WTC11 (cell line): ENCODE data around the gene NPAS2. TPM values are rescaled to one million over a fixed set of nuclear protein-coding genes. Genes with fewer than 3 reads are reported as not detected.

Experiments used
- ATAC-seq: fragments of 200-7000 bp; cut with Tn5 transposase; 2 replicates; pipeline ENCODE4 v1.10.0; 2021; ENCODE audit warnings: mild to moderate bottlenecking, moderate library complexity
- CTCF ChIA-PET: fragments of 300-600 bp; sonication (Branson Sonifier 250); formaldehyde crosslinking; loops from one replicate; lab custom pipeline; 2021; ENCODE audit warnings: antibody characterized with exemption; lab: Charles Lee
- POLR2A ChIA-PET: fragments of 350-600 bp; sonication (Branson Sonifier 250); formaldehyde crosslinking; loops from one replicate; lab custom pipeline; 2021; ENCODE audit warnings: antibody characterized with exemption; lab: Charles Lee
- DNase-seq: peaks from one replicate; pipeline ENCODE4 v3.0.0; 2021; ENCODE audit warnings: low spot score
- H3K27ac Mint-ChIP-seq: 2 replicates; pipeline ENCODE4 v1.8.0; 2021; ENCODE audit warnings: mixed read lengths
- H3K27me3 Mint-ChIP-seq: 2 replicates; pipeline ENCODE4 v1.8.0; 2021; ENCODE audit warnings: low read depth, mild to moderate bottlenecking, moderate library complexity, mixed read lengths
- H3K36me3 Mint-ChIP-seq: 2 replicates; pipeline ENCODE4 v1.8.0; 2021; ENCODE audit warnings: mixed read lengths
- H3K4me1 Mint-ChIP-seq: 2 replicates; pipeline ENCODE4 v1.8.0; 2022; ENCODE audit warnings: mixed read lengths
- H3K4me3 Mint-ChIP-seq: 2 replicates; pipeline ENCODE4 v1.8.0; 2021; ENCODE audit warnings: mild to moderate bottlenecking, moderate library complexity, mixed read lengths
- H3K9me3 Mint-ChIP-seq: 2 replicates; pipeline ENCODE4 v1.8.0; 2021; ENCODE audit warnings: mixed read lengths
- ATF2 ChIP-seq: sonication (generic); formaldehyde crosslinking; IDR thresholded peaks from 2 replicates; pipeline ENCODE4 v1.8.1; 2022; ENCODE audit warnings: low read depth, missing genetic modification reagents, borderline replicate concordance
- CDX4 ChIP-seq: fragments of 250-450 bp; sonication (Bioruptor Pico); IDR thresholded peaks from 2 replicates; pipeline ENCODE4 v1.9.0; 2021; ENCODE audit warnings: moderate library complexity, mild to moderate bottlenecking, inconsistent platforms, borderline replicate concordance
- EMX1 ChIP-seq: fragments of 250-450 bp; sonication (Bioruptor Pico); IDR thresholded peaks from 2 replicates; pipeline ENCODE4 v1.8.0; 2021; ENCODE audit warnings: mild to moderate bottlenecking
- ESRRA ChIP-seq: sonication (generic); formaldehyde crosslinking; IDR thresholded peaks from 2 replicates; pipeline ENCODE4 v1.8.1; 2022; ENCODE audit warnings: mild to moderate bottlenecking, missing genetic modification reagents, borderline replicate concordance
- ETV6 ChIP-seq: sonication (generic); formaldehyde crosslinking; IDR thresholded peaks from 2 replicates; pipeline ENCODE4 v1.8.1; 2022; ENCODE audit warnings: mild to moderate bottlenecking, missing genetic modification reagents
- FOXP4 ChIP-seq: sonication (generic); formaldehyde crosslinking; IDR thresholded peaks from 2 replicates; pipeline ENCODE4 v1.8.0; 2022; ENCODE audit warnings: mild to moderate bottlenecking, missing genetic modification reagents
- GABPB1 ChIP-seq: sonication (generic); formaldehyde crosslinking; IDR thresholded peaks from 2 replicates; pipeline ENCODE4 v1.8.1; 2023; ENCODE audit warnings: mild to moderate bottlenecking, missing genetic modification reagents
- GRHL2 ChIP-seq: fragments of 250-450 bp; sonication (Bioruptor Pico); IDR thresholded peaks from 2 replicates; pipeline ENCODE4 v1.8.0; 2022; ENCODE audit warnings: mild to moderate bottlenecking, moderate library complexity; ENCODE audit not compliant: insufficient replicate concordance, severe bottlenecking
- IRF1 ChIP-seq: sonication (generic); formaldehyde crosslinking; IDR thresholded peaks from 2 replicates; pipeline ENCODE4 v1.8.0; 2023; ENCODE audit warnings: missing genetic modification reagents
- JUN ChIP-seq: sonication (generic); formaldehyde crosslinking; IDR thresholded peaks from 2 replicates; pipeline ENCODE4 v1.8.0; 2023; ENCODE audit warnings: mild to moderate bottlenecking, missing genetic modification reagents
- PRDM15 ChIP-seq: sonication (generic); formaldehyde crosslinking; IDR thresholded peaks from 2 replicates; pipeline ENCODE4 v1.8.0; 2022; ENCODE audit warnings: missing genetic modification reagents
- PRRX2 ChIP-seq: fragments of 250-450 bp; sonication (Bioruptor Pico); IDR thresholded peaks from 2 replicates; pipeline ENCODE4 v1.8.0; 2021; ENCODE audit warnings: mild to moderate bottlenecking
- RELA ChIP-seq: sonication (generic); formaldehyde crosslinking; IDR thresholded peaks from 2 replicates; pipeline ENCODE4 v1.8.1; 2022; ENCODE audit warnings: missing genetic modification reagents, mild to moderate bottlenecking, borderline replicate concordance
- RORB ChIP-seq: fragments of 250-450 bp; sonication (Bioruptor Pico); IDR thresholded peaks from 2 replicates; pipeline ENCODE4 v1.9.0; 2021; ENCODE audit warnings: mild to moderate bottlenecking
- SP1 ChIP-seq: sonication (generic); formaldehyde crosslinking; conservative IDR thresholded peaks from 2 replicates; pipeline ENCODE4 v1.8.1; 2022; ENCODE audit warnings: missing genetic modification reagents
- ZNF532 ChIP-seq: fragments of 250-450 bp; sonication (Bioruptor Pico); IDR thresholded peaks from 2 replicates; pipeline ENCODE4 v1.9.0; 2021; ENCODE audit warnings: mild to moderate bottlenecking, borderline replicate concordance
- ZSCAN18 ChIP-seq: fragments of 250-450 bp; sonication (Bioruptor Pico); IDR thresholded peaks from 2 replicates; pipeline ENCODE4 v2.1.2; 2022; ENCODE audit warnings: mild to moderate bottlenecking, moderate library complexity
- total RNA-seq: library from RNA; stranded (reverse); gene quantifications from 3 replicates; pipeline ENCODE4 v1.2.3, GENCODE V29; 2021

NPAS2 gene
- total RNA-seq, 1 experiment from 2014 or later = 2.6 TPM

- H3K9me3 Mint-ChIP-seq = no peaks in the 10 kb centered on the region
Measured at GRCh38 chr2:100821911-100822265, 1.9 kb downstream of the NPAS2 start.

GRCh38 chr2:100822587-100823248 lies 2.8 kb downstream of the NPAS2 start:
- DNase-seq (no peak), ATAC-seq (no peak)
- no peak for TF ChIP-seq GABPB1 (CRISPR knock-in tag)
- no peak for TF ChIP-seq SP1
- TF ChIP-seq PRRX2 = no peak
- no peak for TF ChIP-seq RELA (CRISPR knock-in tag)
- no peak for TF ChIP-seq ATF2 (CRISPR knock-in tag)
- no peak for TF ChIP-seq FOXP4 (CRISPR knock-in tag)
- TF ChIP-seq RORB (CRISPR knock-in tag) = no peak
- TF ChIP-seq PRDM15 (CRISPR knock-in tag) = no peak
- TF ChIP-seq EMX1 (CRISPR knock-in tag) = no peak
- no peak for TF ChIP-seq ZSCAN18 (CRISPR knock-in tag)
- no peak for TF ChIP-seq JUN
- TF ChIP-seq IRF1 (CRISPR knock-in tag) = no peak
- no peak for TF ChIP-seq CDX4 (CRISPR knock-in tag)
- Mint-ChIP-seq H3K9me3 (peaks cover 4% of the 10 kb centered on the region), H3K36me3 (no peaks in the 10 kb centered on the region), H3K4me3 (no peak overlapping the region), H3K27ac (no peak overlapping the region), H3K27me3 (peaks cover 61% of the 10 kb centered on the region), H3K4me1 (peaks cover 34% of the 10 kb centered on the region)
- CTCF ChIA-PET = interaction anchor here (1.0 kb wide), 1 partner anchor 215 kb away, joined by 3 read pairs; no protein-coding TSS in a partner anchor
- POLR2A ChIA-PET = no interaction called here

More at GRCh38 chr2:100821911-100822265, 1.9 kb downstream of the NPAS2 start:
- Mint-ChIP-seq H3K4me1 (peaks cover 36% of the 10 kb centered on the region), H3K27ac (no peak overlapping the region), H3K4me3 (peak overlapping the region; percentile 73; the same call in 1 of the 2 replicates), H3K27me3 (peaks cover 69% of the 10 kb centered on the region), H3K36me3 (no peaks in the 10 kb centered on the region)
- no peak for TF ChIP-seq PRRX2
- no peak for TF ChIP-seq ZNF532 (CRISPR knock-in tag)
- no peak for TF ChIP-seq ETV6 (CRISPR knock-in tag)
- no peak for TF ChIP-seq ESRRA (CRISPR knock-in tag)
- TF ChIP-seq GRHL2 (CRISPR knock-in tag) = no peak
- no peak for DNase-seq
- CTCF ChIA-PET = no interaction called here
- no peak for ATAC-seq
- POLR2A ChIA-PET = no interaction called here
